Endometrium (tissue), 2 donors: ENCODE results near the gene FADS6.
"Not testable (repeated sequence)": the region's sequence is repeated elsewhere in the genome, so short reads cannot be mapped to it uniquely, and the experiment has no call there.

Experiments
- FAIRE-seq: peaks from 2 replicates; lab custom pipeline; 2012; peaks lifted over from hg19 to GRCh38; lab: Jason Lieb, UNC
- donor health status: control.
- donor health status: control.

The FADS6 gene

DNA sequence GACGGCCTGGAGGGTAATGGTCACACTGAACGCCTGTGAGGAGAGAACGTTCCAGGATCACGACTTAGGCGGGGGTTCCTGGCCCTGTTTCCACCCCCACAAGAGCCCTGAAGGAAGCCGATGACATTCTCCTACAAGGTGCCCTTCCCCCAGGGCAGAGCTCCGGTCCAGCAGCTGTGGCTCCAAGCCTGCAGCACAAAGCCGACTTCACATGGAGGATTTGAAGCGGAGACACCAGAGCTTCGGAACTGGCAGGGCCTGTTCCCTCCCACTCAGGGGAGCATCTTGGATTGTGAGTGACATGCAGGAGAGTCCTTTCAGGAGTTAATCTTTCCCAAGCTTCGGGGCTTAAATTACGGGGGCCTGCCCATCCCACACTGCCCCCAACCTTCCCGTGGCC, 5.0 kb downstream of the FADS6 start:
- FAIRE-seq = no peak

DNA sequence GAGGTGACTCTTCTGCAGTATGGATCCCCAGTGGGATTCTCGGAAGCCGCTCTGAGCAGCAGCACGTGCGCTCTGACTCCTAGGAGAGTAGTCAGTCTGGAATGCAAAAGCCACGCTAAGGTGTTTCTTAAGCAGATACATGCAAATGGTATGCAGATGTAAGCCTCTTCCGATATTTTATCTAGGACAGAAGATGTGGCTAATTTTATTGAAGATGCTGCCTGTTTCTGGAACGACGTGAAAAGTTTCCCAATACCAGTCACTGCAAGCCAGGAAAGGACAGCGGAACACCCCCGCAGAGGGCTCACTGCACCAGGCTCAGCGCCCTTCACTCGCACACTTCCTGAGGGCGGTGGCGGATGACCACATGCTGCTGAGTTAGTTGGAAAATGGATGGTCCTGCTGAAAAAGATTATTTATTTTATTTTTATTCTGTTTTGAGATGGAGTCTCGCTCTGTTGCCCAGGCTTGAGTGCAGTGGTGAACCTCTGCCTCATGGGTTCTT, 10.1 kb downstream of the FADS6 start:
- no peak for FAIRE-seq

DNA sequence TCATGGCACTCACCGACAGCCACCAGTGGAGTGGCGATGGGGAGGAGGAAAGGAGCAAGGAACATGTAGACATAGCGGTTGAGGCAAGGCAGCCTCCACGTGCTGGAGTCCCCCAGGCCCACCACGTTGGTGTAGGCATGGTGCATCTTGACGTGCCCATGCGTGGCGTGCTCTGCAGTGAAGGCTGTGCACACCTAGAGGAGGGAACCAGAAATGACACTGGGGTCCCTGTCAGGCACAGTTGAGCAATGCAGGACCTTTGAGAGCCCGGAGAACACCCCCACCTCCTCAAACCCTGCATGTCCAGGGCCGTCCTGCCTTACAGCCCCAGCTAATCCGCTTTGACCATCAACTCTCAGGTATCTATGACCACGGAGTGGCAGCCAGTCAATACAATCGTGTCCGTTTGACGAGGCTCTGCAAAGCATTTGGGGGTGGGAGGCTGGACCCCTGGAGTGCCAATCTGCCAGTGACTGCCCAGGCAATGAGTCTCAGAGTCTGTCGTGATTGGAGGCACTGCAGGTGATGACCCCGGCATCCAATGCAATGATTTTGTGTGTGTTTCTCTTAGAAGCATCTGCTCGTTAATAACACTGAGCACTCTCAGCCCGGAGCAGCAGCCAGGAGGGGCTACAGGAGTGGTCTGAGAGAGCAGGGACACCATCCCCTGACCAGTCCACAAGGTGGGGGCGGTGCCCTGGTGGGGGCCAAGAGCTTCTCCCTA, 10.8 kb downstream of the FADS6 start:
- FAIRE-seq = no peak

DNA sequence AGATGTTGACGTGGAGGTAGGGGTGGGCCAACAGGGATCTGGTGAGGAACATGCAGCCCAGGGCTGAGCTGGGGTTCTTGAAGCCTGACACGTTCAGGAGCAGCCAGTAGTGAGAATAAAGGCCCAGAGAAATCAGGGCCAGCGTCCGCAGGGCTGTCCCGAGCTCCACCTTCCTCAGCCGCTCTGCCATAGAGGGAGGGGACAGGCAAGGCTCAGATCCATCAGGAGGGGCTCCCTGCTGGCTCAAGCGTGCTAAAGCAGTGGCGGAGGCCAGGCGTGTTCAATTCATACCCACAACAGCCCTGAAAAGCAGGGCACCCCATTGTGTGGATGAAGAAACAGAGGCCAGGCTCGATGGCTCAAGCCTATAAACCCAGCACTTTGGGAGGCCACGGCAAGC, 12.4 kb downstream of the FADS6 start:
- no peak for FAIRE-seq

DNA sequence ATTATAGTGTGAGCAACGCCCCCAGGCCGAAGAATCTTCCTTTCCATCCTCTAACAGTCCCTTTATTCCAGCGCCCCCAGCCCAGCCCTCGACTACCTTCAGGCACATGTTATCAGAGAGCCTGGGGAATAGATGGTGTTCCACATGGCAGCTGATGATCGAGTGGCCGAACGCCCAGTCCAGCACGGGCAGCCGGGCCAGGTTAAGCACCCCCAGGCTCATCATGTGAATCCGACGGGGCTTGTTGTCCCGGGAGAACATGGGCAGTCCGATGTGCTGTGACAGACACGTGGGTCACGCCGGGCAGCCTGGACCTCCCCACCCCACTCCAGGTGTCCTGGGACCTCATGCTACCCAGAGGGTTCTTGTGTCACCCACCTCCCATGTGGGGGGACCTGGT, 14.1 kb downstream of the FADS6 start:
- no peak for FAIRE-seq

DNA sequence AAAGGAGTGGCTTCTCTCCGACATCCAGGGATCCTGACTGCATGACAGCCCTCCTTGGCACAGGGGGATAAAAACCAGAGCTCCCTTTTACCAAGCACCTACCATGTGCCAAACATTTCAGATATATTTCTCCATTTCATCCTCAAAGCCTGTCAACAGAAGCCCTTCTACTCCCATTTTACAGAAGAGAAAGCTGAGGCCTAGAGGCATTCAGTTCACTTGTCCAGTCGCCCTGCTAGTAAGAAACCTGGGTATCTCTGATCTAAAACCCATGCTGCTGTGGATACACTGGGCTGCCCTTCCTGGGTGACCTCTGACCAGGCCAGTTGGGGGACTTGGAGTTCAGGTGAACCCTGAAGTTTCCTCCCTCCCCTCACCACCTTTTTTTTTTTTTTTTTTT, 14.8 kb downstream of the FADS6 start:
- no peak for FAIRE-seq

DNA sequence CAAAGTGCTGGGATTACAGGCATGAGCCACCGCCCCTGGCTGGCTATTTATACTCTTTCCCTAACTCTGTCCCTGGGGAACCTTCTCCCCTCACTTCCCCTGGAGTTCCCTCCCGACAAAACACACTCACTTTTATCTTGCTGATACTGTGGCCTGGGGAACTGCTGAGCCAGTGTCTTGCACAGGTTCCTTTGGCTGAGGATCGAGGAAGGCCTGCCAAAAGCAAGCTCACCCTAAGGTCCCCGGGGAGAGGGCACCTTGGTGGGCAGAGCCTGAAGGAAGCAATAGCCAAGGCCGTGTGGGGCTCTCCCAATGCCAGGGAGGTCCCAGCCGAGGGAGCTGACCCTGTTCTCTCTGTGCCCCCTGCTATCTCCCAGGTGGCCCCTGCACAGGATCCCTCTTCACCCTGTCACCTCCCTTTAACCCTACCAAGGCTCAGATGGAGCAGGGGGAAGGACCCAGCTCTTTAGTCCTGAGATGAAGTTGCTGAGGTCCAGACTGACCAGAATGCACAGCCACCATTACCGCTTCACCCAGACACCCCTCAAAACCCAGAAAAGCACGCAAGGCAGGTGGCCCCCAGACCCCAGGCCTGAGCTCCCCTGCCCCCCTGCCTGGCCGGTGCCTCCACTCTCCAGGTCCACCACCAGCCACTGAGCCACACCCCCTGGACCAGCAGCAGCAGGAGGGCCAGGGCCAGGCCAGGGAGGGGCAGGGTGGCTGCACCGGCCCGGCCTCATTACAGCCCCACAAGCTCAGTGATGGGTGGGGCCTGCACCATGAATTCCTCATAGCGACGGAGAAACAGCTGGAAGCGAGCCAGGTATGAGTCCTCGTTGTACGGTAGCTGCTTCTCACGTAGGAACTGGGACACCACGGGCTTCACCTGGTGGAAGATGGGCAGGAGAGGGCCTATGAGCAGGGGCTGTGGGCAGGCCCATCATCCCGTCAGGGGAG, 15.6 kb downstream of the FADS6 start:
- no peak for FAIRE-seq

DNA sequence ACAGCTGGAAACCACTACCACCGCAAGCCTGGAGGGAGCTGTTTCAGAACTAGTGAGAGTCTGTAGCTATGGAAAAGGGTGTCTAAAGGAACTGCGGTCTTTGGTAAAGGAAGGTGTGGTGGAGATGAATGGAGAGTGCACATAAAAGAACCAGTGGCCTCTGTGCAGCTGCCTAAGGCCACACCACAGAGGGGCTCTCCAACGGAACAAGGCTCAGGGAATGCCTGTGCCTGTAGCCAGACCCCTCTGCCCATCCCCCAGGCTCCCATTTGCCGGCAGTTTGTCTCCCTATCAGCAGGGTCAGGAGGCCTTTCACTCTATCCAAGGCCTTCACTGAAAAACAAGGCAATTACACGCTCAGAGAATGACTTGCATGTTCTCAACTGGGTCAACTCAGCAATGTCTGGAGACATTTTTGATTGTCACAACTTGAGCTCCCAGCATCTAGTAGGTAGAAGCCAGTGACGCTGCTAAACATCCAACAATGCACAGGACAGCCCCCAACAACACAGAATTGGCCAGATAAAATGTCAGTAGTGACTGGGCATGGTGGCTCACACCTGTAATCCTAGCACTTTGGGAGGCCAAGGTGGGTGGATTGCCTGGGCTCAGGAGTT, 17.3 kb downstream of the FADS6 start:
- no peak for FAIRE-seq

DNA sequence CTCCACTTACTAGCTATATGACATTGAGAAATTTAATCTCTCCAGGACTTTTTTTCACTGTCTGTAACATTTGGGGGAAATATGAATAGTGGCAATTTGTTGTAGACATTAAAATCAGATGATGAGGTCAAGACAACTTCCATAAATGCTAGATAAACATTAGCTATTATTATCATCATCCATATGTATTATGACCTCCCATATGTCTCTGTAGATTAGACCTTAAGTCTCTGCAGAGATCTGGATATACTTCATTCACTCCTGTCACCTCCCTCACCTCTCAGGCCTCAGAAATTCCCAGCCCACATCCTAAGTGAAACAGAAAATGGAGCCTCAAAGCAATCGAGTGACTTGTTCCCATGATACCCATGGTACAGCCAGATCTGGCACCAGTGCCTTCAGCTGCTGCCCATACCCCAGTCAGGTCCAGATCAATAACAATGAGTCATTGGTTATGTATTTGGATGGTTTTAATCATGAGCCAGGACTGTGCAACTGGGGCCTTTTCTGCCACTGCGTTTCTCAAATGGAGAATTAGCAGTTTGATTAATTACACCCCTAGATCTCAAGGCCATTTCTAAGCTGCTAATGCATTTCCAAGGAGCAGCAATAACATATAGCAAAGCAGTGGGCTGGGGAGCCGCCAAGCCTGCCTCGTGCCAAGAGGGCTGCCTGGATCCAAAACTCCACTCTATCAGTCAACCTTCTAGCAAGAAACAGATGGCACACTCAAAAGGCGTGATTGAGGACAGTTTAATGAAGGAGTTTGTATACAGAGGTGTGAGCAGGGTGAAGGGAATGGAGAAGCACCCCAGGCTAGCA, 18.1 kb downstream of the FADS6 start:
- FAIRE-seq = no peak

DNA sequence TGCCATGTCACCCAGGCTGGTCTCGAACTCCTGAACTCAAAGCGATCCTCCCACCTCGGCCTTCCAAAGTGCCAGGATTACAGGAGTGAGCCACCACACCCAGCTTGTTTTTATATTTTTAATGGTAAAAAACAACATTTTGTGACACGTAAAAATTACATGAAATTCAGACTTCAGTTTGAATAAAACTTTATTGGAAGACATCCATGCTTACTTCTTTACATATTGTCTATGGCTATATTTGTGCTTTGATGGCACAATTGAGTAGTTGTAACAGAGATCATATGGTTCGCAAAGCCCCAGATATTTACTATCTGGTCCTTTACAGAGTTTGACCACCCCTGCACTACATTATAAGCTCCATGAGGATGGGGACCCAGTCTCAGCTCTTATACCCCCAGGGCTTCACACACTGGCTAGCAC, 18.8 kb downstream of the FADS6 start:
- no peak for FAIRE-seq

DNA sequence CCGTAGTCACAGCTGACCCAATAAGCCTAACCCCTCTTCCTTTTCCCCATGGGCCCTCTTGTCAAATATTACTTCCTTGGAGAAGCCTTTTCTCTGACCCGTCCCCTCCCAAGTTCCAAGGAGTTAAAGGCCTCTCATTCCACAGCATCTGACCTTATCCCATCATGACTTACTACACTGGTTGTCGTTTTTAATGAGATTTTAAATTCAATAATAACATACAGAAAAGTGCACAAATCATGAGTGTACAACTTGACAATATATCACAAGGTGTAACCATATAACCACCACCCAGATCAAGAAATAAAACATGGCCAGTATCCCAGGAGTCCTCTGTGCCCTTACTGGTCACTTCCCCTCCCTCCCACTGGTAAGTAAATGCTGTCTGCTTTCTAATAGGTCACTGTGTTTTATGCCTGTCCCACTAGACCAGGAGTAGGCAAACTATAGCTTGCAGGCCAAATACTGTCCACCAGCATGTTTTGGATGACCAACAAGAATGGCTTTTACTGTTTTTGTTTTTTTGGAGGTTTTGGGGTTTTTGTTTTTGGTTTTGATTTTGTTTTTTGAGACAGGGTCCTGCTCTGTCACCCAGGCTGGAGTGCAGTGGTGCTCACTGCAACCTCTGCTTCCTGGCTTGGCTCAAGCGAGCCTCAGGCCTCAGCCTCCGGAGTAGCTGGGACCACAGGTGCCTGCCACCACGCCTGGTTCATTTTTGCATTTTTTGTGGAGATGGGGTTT, 19.4 kb downstream of the FADS6 start:
- FAIRE-seq = no peak

DNA sequence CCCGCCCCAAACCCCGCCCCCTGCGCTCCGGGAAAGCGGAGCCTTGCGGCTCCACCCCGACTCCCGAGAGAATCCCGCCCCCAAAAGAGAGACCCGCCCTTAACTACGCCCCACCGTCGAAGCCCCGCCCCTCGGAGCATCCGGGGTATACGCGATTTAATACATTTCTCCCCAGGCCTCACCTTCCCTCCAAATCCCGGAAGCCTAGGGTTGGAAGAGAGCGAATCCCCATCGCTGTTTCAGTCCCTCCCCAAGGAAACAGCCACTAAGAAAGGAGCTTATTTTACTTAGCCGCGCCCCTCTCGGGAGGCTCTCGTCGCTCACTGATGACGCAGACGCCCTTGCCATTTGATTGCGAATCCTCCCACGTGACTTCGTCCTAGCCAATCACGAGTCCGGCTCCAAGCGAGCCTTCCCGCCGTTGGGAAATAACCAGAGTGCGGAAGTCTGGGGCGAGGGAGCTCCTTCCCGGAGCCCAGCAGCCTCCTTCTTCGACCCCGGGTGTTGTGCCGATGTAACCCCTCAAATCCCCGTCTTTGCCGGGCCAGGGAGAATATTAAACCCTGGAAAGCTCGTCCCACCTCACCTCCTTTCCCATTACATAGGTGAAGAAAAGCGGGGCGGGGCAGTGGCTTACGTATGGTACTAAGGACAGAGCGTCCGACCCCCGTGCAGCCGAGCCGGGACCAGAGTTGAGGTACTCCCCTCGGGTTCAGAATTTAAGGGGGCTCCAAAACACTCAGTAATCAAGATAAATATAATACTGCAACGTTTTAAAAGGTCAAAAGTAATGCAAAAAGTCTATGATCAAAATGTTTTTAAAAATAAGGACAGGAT, 20.2 kb downstream of the FADS6 start:
- FAIRE-seq = peak; percentile 97

DNA sequence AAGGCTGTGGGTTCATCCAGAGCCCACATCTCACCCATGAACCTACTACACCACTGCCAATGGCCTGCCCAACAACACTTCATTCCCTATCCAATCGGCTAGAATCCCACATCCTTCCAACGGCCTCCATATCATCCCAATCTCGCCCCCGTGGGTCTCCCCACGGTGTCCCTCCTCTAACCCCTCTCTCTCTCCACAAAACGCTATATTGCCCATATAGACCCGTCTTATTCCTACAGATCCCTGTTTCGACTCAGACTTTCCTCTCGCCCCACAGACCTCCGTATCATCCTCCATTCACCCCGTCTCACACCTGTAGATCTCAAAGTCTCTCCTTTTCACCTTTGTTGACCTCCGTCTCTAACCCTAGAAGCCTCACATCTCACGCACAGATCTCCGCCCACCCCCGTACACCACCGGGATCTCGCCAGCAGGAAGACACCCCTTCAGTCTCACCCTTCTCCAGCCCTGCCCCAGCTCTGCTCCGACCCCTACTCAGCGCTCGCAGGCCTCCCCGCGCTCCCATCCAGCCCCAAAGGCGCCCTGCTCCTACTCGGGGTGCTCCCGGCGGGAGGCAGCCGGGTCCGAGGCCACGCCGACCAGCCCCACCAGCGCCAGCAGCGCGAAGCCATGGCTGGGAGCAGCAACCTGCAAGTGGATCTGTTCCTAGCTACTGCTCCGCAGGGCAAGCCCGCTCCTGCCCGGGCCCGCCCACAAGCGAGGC, 21.0 kb downstream of the FADS6 start, which contains the start of gene FDXR:
TSS of gene FDXR (minus strand) at position 682 of the 724 bp plus-strand sequence. CDS start at position 632, 50 bp downstream.
- no peak for FAIRE-seq

DNA sequence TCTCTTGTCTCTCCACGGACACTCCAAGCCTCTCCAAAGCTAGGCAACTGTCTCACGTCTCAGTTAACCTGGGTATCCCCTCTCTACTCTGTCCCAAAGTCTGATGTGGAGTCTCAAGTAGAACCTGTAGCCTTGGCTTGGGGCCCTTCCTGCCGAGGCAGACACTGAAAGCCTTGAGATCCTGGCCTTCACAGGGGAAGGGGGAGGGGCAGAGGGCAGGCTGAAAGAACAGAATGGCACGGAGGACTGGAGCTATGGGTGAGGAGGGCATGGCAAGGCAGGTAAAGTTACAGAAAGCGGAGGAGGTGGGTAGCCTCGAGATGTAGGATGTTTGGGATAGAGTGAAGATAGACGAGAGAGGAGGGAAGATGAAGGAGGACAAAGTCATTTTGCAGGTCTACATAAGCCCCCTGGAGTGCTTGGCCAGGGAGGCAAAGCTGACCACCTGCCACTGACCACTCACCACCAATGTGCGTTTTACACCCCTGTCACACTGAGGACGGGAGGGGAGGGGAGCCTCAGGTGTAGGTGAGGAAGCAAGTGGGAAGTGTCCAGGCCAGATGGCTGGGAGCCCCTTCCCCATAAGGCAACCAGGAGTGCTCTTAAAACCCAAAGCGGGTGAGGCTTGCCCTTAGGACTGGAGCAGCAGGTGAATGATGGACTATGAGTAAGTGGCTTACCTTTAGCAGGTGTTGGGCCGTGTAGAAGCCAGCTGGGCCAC, 21.9 kb downstream of the FADS6 start:
- no peak for FAIRE-seq

DNA sequence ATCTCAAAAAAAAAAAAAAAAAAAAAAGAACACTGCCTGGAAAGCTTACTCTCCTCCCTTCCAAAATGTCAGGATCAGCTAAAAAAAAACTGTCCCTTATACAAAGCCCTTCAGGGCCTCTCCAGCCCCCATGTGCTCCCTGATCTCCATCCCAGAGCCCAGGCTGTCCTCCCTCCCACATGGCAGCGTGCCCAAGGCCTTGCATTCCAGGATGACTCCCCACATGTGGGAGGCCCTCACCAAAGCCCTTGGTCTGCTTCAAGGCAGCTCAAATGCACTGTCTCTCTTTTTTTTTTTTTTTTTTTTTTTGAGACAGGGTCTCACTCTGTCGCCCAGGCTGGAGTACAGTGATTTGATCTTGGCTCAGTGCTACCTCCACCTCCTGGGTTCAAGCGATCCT, 22.9 kb downstream of the FADS6 start:
- FAIRE-seq = no peak

DNA sequence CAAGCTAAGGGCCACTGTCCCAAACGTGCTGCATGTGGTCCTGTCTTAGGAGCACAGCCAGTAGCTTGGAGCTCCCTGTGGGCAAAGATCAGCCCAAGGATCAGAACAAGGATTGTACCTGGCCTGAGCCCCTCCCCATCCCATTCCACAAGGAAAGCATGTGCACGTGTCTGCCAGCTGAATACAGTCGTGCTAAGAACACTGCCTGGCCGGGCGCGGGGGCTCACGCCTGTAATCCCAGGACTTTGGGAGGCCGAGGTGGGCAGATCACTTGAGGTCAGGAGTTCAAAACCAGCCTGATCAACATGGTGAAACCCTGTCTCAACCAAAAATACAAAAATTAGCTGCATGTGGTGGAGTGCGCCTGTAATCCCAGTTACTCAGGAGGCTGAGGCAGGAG, 23.4 kb downstream of the FADS6 start:
- FAIRE-seq = not testable (repeated sequence)

DNA sequence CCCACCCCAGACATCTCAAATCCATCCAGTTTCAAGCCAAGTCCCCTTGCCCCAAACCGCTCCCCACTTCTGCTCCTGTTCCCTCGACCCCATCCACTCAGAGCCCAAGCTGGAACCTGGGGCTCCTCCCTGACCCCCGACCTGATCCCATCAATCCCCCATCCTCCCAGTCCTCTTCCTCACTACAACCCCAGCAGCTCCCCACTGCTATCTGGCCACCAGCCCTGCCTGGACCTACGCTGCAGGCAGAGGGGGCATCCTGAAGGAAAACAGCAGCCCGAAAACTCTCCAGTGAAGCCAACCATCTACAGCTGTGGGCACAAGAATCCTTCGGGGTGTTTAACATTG, 24.6 kb downstream of the FADS6 start:
- no peak for FAIRE-seq

DNA sequence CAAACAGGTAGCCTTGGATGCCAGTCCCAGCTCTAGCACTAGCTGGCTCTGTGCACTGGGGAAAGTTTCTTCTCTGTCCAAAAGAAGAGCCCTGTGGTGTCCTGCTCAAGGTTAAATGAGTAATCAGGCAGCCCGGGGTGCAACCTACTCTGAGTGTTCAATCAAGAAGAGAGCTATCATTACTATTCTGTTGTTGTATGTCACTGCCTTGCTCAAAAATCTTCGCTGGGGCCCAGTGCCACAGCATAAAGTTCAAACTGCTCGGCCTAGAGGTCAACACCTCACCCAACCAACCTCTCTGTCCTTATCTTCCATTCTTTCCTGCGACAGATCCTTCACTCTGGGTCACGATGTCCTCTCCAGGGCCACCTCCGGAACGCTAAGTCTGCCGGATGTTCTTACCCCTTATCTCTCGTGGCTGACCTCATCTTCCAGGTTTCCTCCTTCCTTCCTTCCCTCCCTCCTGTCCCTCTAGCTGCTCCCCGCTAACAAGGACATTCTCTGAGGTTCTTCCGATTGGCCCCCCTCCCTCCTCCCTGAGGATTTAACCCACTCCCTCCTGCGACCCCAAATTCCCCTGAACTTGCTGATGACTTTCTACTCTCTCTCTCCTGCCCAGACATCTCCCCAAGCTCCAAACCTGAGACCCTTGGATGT, 25.1 kb downstream of the FADS6 start:
- FAIRE-seq = no peak
